ENCODE data around the gene ARRDC2. TPM values are rescaled to one million over a fixed set of nuclear protein-coding genes. Genes with fewer than 3 reads are reported as not detected.
"Not testable (repeated sequence)": the region's sequence is repeated elsewhere in the genome, so short reads cannot be mapped to it uniquely, and the experiment has no call there.

The ARRDC2 gene
- total RNA-seq, 1 experiment from 2014 or later: 27.7 TPM

DNA sequence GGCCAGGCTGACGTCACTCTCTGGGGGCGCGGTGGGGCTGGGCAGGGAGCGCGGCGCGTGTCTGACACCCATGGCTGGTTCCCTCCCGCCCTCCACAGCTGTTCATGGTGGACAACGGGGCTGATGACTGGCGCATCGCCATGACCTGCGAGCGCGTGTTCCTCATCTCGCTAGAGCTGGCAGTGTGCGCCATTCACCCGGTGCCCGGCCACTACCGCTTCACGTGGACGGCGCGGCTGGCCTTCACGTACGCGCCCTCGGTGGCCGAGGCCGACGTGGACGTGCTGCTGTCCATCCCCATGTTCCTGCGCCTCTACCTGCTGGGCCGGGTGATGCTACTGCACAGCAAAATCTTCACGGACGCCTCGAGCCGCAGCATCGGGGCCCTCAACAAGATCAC, 26.4 kb upstream of the ARRDC2 start:
- Histone ChIP-seq H2AFZ (ENCODE audit: low read length) (no peak overlapping the region), H3K36me3 (ENCODE audit: low read depth, low read length) (no peaks in the 10 kb centered on the region), H3K4me3 (ENCODE audit: low read length) (no peak overlapping the region), H3K79me2 (ENCODE audit: low read length) (no peaks in the 10 kb centered on the region), H3K4me1 (ENCODE audit: insufficient read depth, low read length) (no peaks in the 10 kb centered on the region), H3F3A (ENCODE audit: low read length, unreplicated experiment) (no peaks in the 10 kb centered on the region), H3K4me2 (ENCODE audit: low read length) (no peak overlapping the region), H3K27ac (ENCODE audit: low read length) (no peak overlapping the region), H4K20me1 (ENCODE audit: low read length) (no peaks in the 10 kb centered on the region), H3K27me3 (ENCODE audit: low read length) (no peaks in the 10 kb centered on the region), H3K9me3 (ENCODE audit: low read length) (no peaks in the 10 kb centered on the region), H3K9me2 (replicated peaks; ENCODE audit: low read length) (no peaks in the 10 kb centered on the region), H3K9ac (ENCODE audit: low read length) (no peak overlapping the region)
- no peak for TF ChIP-seq CTCF (conservative IDR thresholded peaks at IDR 0.05; ENCODE audit: low read depth, low read length)
- TF ChIP-seq EZH2 (IDR thresholded peaks at IDR 0.05; ENCODE audit: low read length, unreplicated experiment): no peak
- no peak for TF ChIP-seq EZH2phosphoT487 (IDR thresholded peaks at IDR 0.05; ENCODE audit: borderline replicate concordance, low read length)
- ChIA-PET POLR2A (ENCODE audit: unreplicated experiment) (no interaction called here), CTCF (no interaction called here)
- DNase-seq: no peak
- BruUV-seq (replicated peaks): no TSS peak
- intact Hi-C loops (cut with micrococcal nuclease): no loop called here
- no peak for ATAC-seq

GRCh38 chr19:17982430-17982829, 25.5 kb upstream of the ARRDC2 start:
- DNase-seq (no peak), ATAC-seq (no peak)
- Histone ChIP-seq H4K20me1 (ENCODE audit: low read length) (no peaks in the 10 kb centered on the region), H3K9me2 (replicated peaks; ENCODE audit: low read length) (no peaks in the 10 kb centered on the region), H3K9me3 (ENCODE audit: low read length) (no peaks in the 10 kb centered on the region), H3K4me3 (ENCODE audit: low read length) (no peak overlapping the region), H3K9ac (ENCODE audit: low read length) (no peak overlapping the region), H3K27ac (ENCODE audit: low read length) (no peak overlapping the region), H3K4me2 (ENCODE audit: low read length) (no peak overlapping the region), H3K36me3 (ENCODE audit: low read depth, low read length) (no peaks in the 10 kb centered on the region), H3K27me3 (ENCODE audit: low read length) (no peaks in the 10 kb centered on the region), H3K79me2 (ENCODE audit: low read length) (no peaks in the 10 kb centered on the region), H2AFZ (ENCODE audit: low read length) (no peak overlapping the region), H3F3A (ENCODE audit: low read length, unreplicated experiment) (no peaks in the 10 kb centered on the region), H3K4me1 (ENCODE audit: insufficient read depth, low read length) (no peaks in the 10 kb centered on the region)
- ChIA-PET CTCF (no interaction called here), POLR2A (ENCODE audit: unreplicated experiment) (no interaction called here)
- intact Hi-C loops (cut with micrococcal nuclease): no loop called here
- no TSS peak for BruUV-seq (replicated peaks)
- no peak for TF ChIP-seq EZH2 (IDR thresholded peaks at IDR 0.05; ENCODE audit: low read length, unreplicated experiment)
- no peak for TF ChIP-seq CTCF (conservative IDR thresholded peaks at IDR 0.05; ENCODE audit: low read depth, low read length)
- no peak for TF ChIP-seq EZH2phosphoT487 (IDR thresholded peaks at IDR 0.05; ENCODE audit: borderline replicate concordance, low read length)

GRCh38 chr19:17985037-17985818, 22.7 kb upstream of the ARRDC2 start:
- H3K4me2 ChIP-seq (ENCODE audit: low read length): no peak overlapping the region
- POLR2A ChIA-PET (ENCODE audit: unreplicated experiment): no interaction called here
- peak; percentile 22; the same call in 1 of the 2 replicates for ATAC-seq

DNA sequence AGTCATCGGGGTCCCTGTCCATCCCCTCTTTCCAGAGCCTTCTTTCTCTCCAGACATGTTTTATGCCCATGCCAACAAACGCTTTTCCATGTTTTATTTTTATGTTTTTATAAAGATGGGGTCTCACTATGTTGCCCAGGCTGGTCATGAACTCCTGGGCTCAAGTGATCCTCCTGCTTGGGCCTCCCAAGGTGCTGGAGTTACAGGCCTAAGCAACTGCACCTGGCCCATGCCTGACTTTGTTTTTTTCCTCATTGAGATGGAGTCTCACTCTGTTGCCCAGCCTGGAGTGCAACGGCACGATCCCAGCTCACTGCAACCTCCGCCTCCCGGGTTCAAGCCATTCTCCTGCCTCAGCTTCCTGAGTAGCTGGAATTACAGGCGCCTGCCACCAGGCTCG, 21.4 kb upstream of the ARRDC2 start:
- ATAC-seq; H2AFZ ChIP-seq (ENCODE audit: low read length); H3K9me3 ChIP-seq (ENCODE audit: low read length); H4K20me1 ChIP-seq (ENCODE audit: low read length); H3K4me1 ChIP-seq (ENCODE audit: insufficient read depth, low read length); H3K79me2 ChIP-seq (ENCODE audit: low read length); DNase-seq; H3F3A ChIP-seq (ENCODE audit: low read length, unreplicated experiment); H3K27me3 ChIP-seq (ENCODE audit: low read length); H3K9me2 ChIP-seq (replicated peaks; ENCODE audit: low read length); H3K4me2 ChIP-seq (ENCODE audit: low read length); BruUV-seq (replicated peaks); CTCF ChIA-PET; H3K4me3 ChIP-seq (ENCODE audit: low read length); H3K27ac ChIP-seq (ENCODE audit: low read length); H3K9ac ChIP-seq (ENCODE audit: low read length); intact Hi-C loops (cut with micrococcal nuclease); H3K36me3 ChIP-seq (ENCODE audit: low read depth, low read length); POLR2A ChIA-PET (ENCODE audit: unreplicated experiment): not testable (repeated sequence)

More at GRCh38 chr19:17985037-17985818, 22.7 kb upstream of the ARRDC2 start:
- H4K20me1 ChIP-seq (ENCODE audit: low read length): no peaks in the 10 kb centered on the region
- no peak for DNase-seq
- CTCF ChIA-PET: no interaction called here
- no peak overlapping the region for H2AFZ ChIP-seq (ENCODE audit: low read length)
- H3K9me2 ChIP-seq (replicated peaks; ENCODE audit: low read length): no peaks in the 10 kb centered on the region
- H3F3A ChIP-seq (ENCODE audit: low read length, unreplicated experiment): no peaks in the 10 kb centered on the region
- H3K4me3 ChIP-seq (ENCODE audit: low read length): no peak overlapping the region
- intact Hi-C loops (cut with micrococcal nuclease): no loop called here
- no TSS peak for BruUV-seq (replicated peaks)
- no peak overlapping the region for H3K9ac ChIP-seq (ENCODE audit: low read length)
- no peaks in the 10 kb centered on the region for H3K4me1 ChIP-seq (ENCODE audit: insufficient read depth, low read length)
- H3K79me2 ChIP-seq (ENCODE audit: low read length): no peaks in the 10 kb centered on the region
- TF ChIP-seq EZH2 (IDR thresholded peaks at IDR 0.05; ENCODE audit: low read length, unreplicated experiment): no peak
- TF ChIP-seq CTCF (conservative IDR thresholded peaks at IDR 0.05; ENCODE audit: low read depth, low read length): no peak
- TF ChIP-seq EZH2phosphoT487 (IDR thresholded peaks at IDR 0.05; ENCODE audit: borderline replicate concordance, low read length): no peak
- H3K27ac ChIP-seq (ENCODE audit: low read length): no peak overlapping the region
- H3K9me3 ChIP-seq (ENCODE audit: low read length): no peaks in the 10 kb centered on the region
- no peaks in the 10 kb centered on the region for H3K36me3 ChIP-seq (ENCODE audit: low read depth, low read length)
- H3K27me3 ChIP-seq (ENCODE audit: low read length): no peaks in the 10 kb centered on the region

Data from PC-3 (cell line).